Measurements from ENCODE around the gene TCEAL8.

- no peak for TF ChIP-seq CTCF (IDR thresholded peaks at IDR 0.05)
- TF ChIP-seq POLR2A (IDR thresholded peaks at IDR 0.05) = no peak
These were observed 20.1 kb downstream of the TCEAL8 start for GRCh38 chrX:103234869-103235268.
